Keratinocyte (primary cell): ENCODE data around the gene CYTH1. TPM values are rescaled to one million over a fixed set of nuclear protein-coding genes. Genes with fewer than 3 reads are reported as not detected.

Source experiments
- DNase-seq: peaks from one replicate; pipeline ENCODE4 v3.0.0-alpha.2; 2011; ENCODE audit warnings: low read depth, missing footprints, low spot score
- FAIRE-seq: peaks from 2 replicates; lab custom pipeline; 2011; peaks lifted over from hg19 to GRCh38; lab: Jason Lieb, UNC
- H2AFZ ChIP-seq: 2 replicates; pipeline ENCODE4 v1.6.0; 2012; ENCODE audit warnings: low read length, control low read depth, inconsistent platforms; ENCODE audit not compliant: control insufficient read depth
- H3K27ac ChIP-seq: 2 replicates; pipeline ENCODE4 v1.5.1; 2011; ENCODE audit warnings: low read length; ENCODE audit not compliant: control insufficient read depth, insufficient read depth
- H3K27me3 ChIP-seq: 3 replicates; pipeline ENCODE4 v1.6.0; 2011; ENCODE audit warnings: low read length; ENCODE audit not compliant: control insufficient read depth, insufficient read depth; ENCODE audit errors: extremely low read depth
- H3K36me3 ChIP-seq, 2 experiments: 2 replicates in 1 of 2; 3 replicates in 1 of 2; pipeline ENCODE4 v1.5.1; 2011; ENCODE audit warnings: low read length in 2 of 2, mild to moderate bottlenecking in 1 of 2; ENCODE audit not compliant: control insufficient read depth in 2 of 2, insufficient read depth in 2 of 2; ENCODE audit errors: extremely low read depth in 1 of 2
- H3K4me1 ChIP-seq: 3 replicates; pipeline ENCODE4 v1.5.1; 2011; ENCODE audit warnings: low read length; ENCODE audit not compliant: control insufficient read depth, insufficient read depth; ENCODE audit errors: extremely low read depth
- H3K4me2 ChIP-seq: 3 replicates; pipeline ENCODE4 v1.6.0; 2011; ENCODE audit warnings: low read depth, low read length; ENCODE audit not compliant: control insufficient read depth, insufficient read depth; ENCODE audit errors: extremely low read depth
- H3K4me3 ChIP-seq, 3 experiments: fragments of 200-600 bp in 1 of 3; sonication (generic) in 1 of 3; 2 replicates in 2 of 3; 3 replicates in 1 of 3; pipeline ENCODE4 v1.5.1; 2011 to 2016; ENCODE audit warnings: low read length in 3 of 3, mild to moderate bottlenecking in 3 of 3, control low read depth in 2 of 3, inconsistent platforms in 1 of 3, low read depth in 1 of 3, mixed read lengths in 1 of 3, mixed run types in 1 of 3, moderate library complexity in 1 of 3; ENCODE audit not compliant: control insufficient read depth in 2 of 3, insufficient read depth in 2 of 3; ENCODE audit errors: extremely low read depth in 1 of 3
- H3K79me2 ChIP-seq: 2 replicates; pipeline ENCODE4 v1.6.0; 2012; ENCODE audit warnings: low read length; ENCODE audit not compliant: control insufficient read depth, insufficient read depth
- H3K9ac ChIP-seq: 3 replicates; pipeline ENCODE4 v1.6.0; 2011; ENCODE audit warnings: low read length; ENCODE audit not compliant: control insufficient read depth, insufficient read depth; ENCODE audit errors: extremely low read depth
- H3K9me1 ChIP-seq: 3 replicates; pipeline ENCODE4 v1.6.0; 2011; ENCODE audit warnings: low read length; ENCODE audit not compliant: control insufficient read depth, insufficient read depth; ENCODE audit errors: extremely low read depth
- H3K9me3 ChIP-seq: 2 replicates; pipeline ENCODE4 v1.5.1; 2012; ENCODE audit warnings: low read depth, low read length; ENCODE audit not compliant: control insufficient read depth
- H4K20me1 ChIP-seq: 3 replicates; pipeline ENCODE4 v1.6.0; 2011; ENCODE audit warnings: low read length; ENCODE audit not compliant: control insufficient read depth, insufficient read depth; ENCODE audit errors: extremely low read depth
- CTCF ChIP-seq, 3 experiments: IDR thresholded peaks in 1 of 3; conservative IDR thresholded peaks in 1 of 3; optimal IDR thresholded peaks in 1 of 3; 2 replicates in 2 of 3; 3 replicates in 1 of 3; pipeline versions ENCODE3 to v1.5.1; 2011; ENCODE audit warnings: low read length in 3 of 3, mild to moderate bottlenecking in 3 of 3, moderate library complexity in 2 of 3, control low read depth in 1 of 3, inconsistent platforms in 1 of 3; ENCODE audit not compliant: insufficient read depth in 2 of 3; ENCODE audit errors: extremely low read depth in 1 of 3
- EZH2 ChIP-seq: IDR thresholded peaks from one replicate; pipeline ENCODE4 v1.6.1; 2012; ENCODE audit warnings: inconsistent platforms, mild to moderate bottlenecking, low read length, moderate library complexity
- dilution Hi-C: fragments of 300-500 bp; cut with MboI; formaldehyde crosslinking; loops from one replicate; pipeline ENCODE4 v1.7.0; 2020; ENCODE audit warnings: low sequenced_read_pairs; ENCODE audit not compliant: extremely low pct_ligation_motif_present
- polyA plus RNA-seq, 5 experiments: library from polyadenylated mRNA; depleted of rRNA in 3 of 5; stranded (reverse) in 3 of 5; stranded (forward) in 1 of 5; unstranded in 1 of 5; fragments of >200 nt; gene quantifications; 1 replicate in 1 of 5; 2 replicates in 3 of 5; 3 replicates in 1 of 5; pipeline versions ENCODE4 v1.2.1 to v1.2.3, GENCODE V29; 2011 to 2012; ENCODE audit warnings: missing spikeins in 2 of 5, low read depth in 1 of 5, low replicate concordance in 1 of 5

The CYTH1 gene
- polyA plus RNA-seq, 1 donor (not counting 4 experiments of a cell fraction or from before 2014, with no cell fraction given) = 28.3 TPM

- dilution Hi-C loops = no loop called here
- Histone ChIP-seq H3K27me3 (no peaks in the 10 kb centered on the region), H3K4me2 (no peak overlapping the region), H3K4me3 (no peak overlapping the region), H3K9ac (no peak overlapping the region), H4K20me1 (no peaks in the 10 kb centered on the region), H3K36me3 (no peaks in the 10 kb centered on the region), H3K9me1 (peaks cover 3% of the 10 kb centered on the region), H3K9me3 (no peaks in the 10 kb centered on the region), H3K4me1 (peaks cover 29% of the 10 kb centered on the region), H3K27ac (no peak overlapping the region), H3K79me2 (peaks cover 65% of the 10 kb centered on the region), H2AFZ (no peak overlapping the region)
- no peak for FAIRE-seq
- no peak for DNase-seq
- TF ChIP-seq CTCF (optimal IDR thresholded peaks at IDR 0.05 in 1 of 3, IDR thresholded peaks at IDR 0.05 in 1 of 3, conservative IDR thresholded peaks at IDR 0.05 in 1 of 3; ENCODE audit: extremely low read depth in 1 of 3, insufficient read depth in 2 of 3, low read length in 3 of 3) = no peak
Observed at GRCh38 chr17:78738278-78738677, 43.8 kb downstream of the CYTH1 start.

GRCh38 chr17:78737332-78737731 is 44.7 kb downstream of the CYTH1 start:
- peaks cover 3% of the 10 kb centered on the region for H3K9me1 ChIP-seq
- H2AFZ ChIP-seq = no peak overlapping the region
- no peaks in the 10 kb centered on the region for H4K20me1 ChIP-seq
- peak overlapping the region; percentile 100 for H3K4me2 ChIP-seq
- dilution Hi-C loops = no loop called here
- H3K27me3 ChIP-seq = no peaks in the 10 kb centered on the region
- no peak for TF ChIP-seq EZH2
- DNase-seq = no peak
- H3K9ac ChIP-seq = peak overlapping the region; percentile 96
- peaks cover 68% of the 10 kb centered on the region for H3K79me2 ChIP-seq
- H3K27ac ChIP-seq = peak overlapping the region; percentile 98
- no peaks in the 10 kb centered on the region for H3K36me3 ChIP-seq
- no peaks in the 10 kb centered on the region for H3K9me3 ChIP-seq
- peak overlapping the region in 2 of 3 experiments; percentile 82 to 96 for H3K4me3 ChIP-seq
- H3K4me1 ChIP-seq = peaks cover 33% of the 10 kb centered on the region
- no peak for FAIRE-seq

GRCh38 chr17:78736526-78737079 is 45.5 kb downstream of the CYTH1 start:
- Histone ChIP-seq H3K4me2 (peak overlapping the region; percentile 100), H2AFZ (peak overlapping the region; percentile 72), H3K36me3 (no peaks in the 10 kb centered on the region), H3K4me3 (peak overlapping the region; percentile 47 to 96 (median 82)), H3K9me3 (no peaks in the 10 kb centered on the region), H4K20me1 (no peaks in the 10 kb centered on the region), H3K9ac (peak overlapping the region; percentile 96), H3K27ac (peak overlapping the region; percentile 98), H3K79me2 (peaks cover 69% of the 10 kb centered on the region), H3K4me1 (peaks cover 33% of the 10 kb centered on the region), H3K9me1 (peaks cover 3% of the 10 kb centered on the region), H3K27me3 (no peaks in the 10 kb centered on the region)
- FAIRE-seq = peak; percentile 91
- peak; percentile 81 for DNase-seq
- dilution Hi-C loops = no loop called here
- TF ChIP-seq EZH2 = no peak
- peak in 2 of 3 experiments; percentile 15 to 39 for TF ChIP-seq CTCF (optimal IDR thresholded peaks at IDR 0.05 in 1 of 3, IDR thresholded peaks at IDR 0.05 in 1 of 3, conservative IDR thresholded peaks at IDR 0.05 in 1 of 3; ENCODE audit: extremely low read depth in 1 of 3, insufficient read depth in 2 of 3, low read length in 3 of 3)
